NCI-H1436 treated with DMSO at 0.1 percent for 48 hours (cell line): Measurements from ENCODE around the gene ADCK2.
"Not testable (repeated sequence)": the region's sequence is repeated elsewhere in the genome, so short reads cannot be mapped to it uniquely, and the experiment has no call there.

Experiments used
- DNase-seq: peaks from one replicate; lab custom pipeline; 2025; lab: John Stamatoyannopoulos, UW

The ADCK2 gene

GRCh38 chr7:140673063-140673773 is 473 bp downstream of the ADCK2 start:
- no peak for DNase-seq

GRCh38 chr7:140673774-140674155 is 1.0 kb downstream of the ADCK2 start:
- DNase-seq, result no peak

GRCh38 chr7:140674356-140674800 is 1.6 kb downstream of the ADCK2 start:
- no peak for DNase-seq

- DNase-seq, result no peak
Measured at GRCh38 chr7:140674899-140675701, 2.4 kb downstream of the ADCK2 start.

- no peak for DNase-seq
Measured at GRCh38 chr7:140675726-140676125, 3.0 kb downstream of the ADCK2 start.

GRCh38 chr7:140676306-140676705 is 3.6 kb downstream of the ADCK2 start:
- no peak for DNase-seq

GRCh38 chr7:140676956-140677355 is 4.2 kb downstream of the ADCK2 start:
- DNase-seq, result not testable (repeated sequence)

- DNase-seq, result no peak
Measured at GRCh38 chr7:140677496-140677895, 4.8 kb downstream of the ADCK2 start.

- DNase-seq, result no peak
Measured at GRCh38 chr7:140678081-140678815, 5.5 kb downstream of the ADCK2 start.

GRCh38 chr7:140678816-140679130 is 6.0 kb downstream of the ADCK2 start:
- DNase-seq, result no peak

- DNase-seq, result no peak
Measured at GRCh38 chr7:140679186-140679585, 6.4 kb downstream of the ADCK2 start.

- DNase-seq, result no peak
Measured at GRCh38 chr7:140680886-140681285, 8.1 kb downstream of the ADCK2 start.

GRCh38 chr7:140681766-140682165 is 9.0 kb downstream of the ADCK2 start:
- DNase-seq, result no peak

GRCh38 chr7:140683657-140684056 is 10.9 kb downstream of the ADCK2 start:
- DNase-seq, result no peak

GRCh38 chr7:140684066-140684950 is 11.6 kb downstream of the ADCK2 start:
- no peak for DNase-seq

- no peak for DNase-seq
Measured at GRCh38 chr7:140685407-140686087, 12.8 kb downstream of the ADCK2 start.

- DNase-seq, result no peak
Measured at GRCh38 chr7:140686921-140687320, 14.2 kb downstream of the ADCK2 start.

GRCh38 chr7:140688341-140688740 is 15.6 kb downstream of the ADCK2 start:
- no peak for DNase-seq

- DNase-seq, result no peak
Measured at GRCh38 chr7:140689199-140690152, 16.7 kb downstream of the ADCK2 start.
